Thymus (tissue), 11 donors: Measurements from ENCODE around the gene CYSLTR2. TPM values are rescaled to one million over a fixed set of nuclear protein-coding genes. Genes with fewer than 3 reads are reported as not detected.
"Not testable (repeated sequence)": the region's sequence is repeated elsewhere in the genome, so short reads cannot be mapped to it uniquely, and the experiment has no call there.

Experiments used
- DNase-seq, 9 donors: peaks; one replicate each; pipeline ENCODE4 v3.0.0-alpha.2; 2013; ENCODE audit warnings: low spot score in 9 of 9, low read depth in 6 of 9, missing footprints in 1 of 9
- H3K27ac ChIP-seq, 2 donors: one replicate each; pipeline ENCODE4 v1.5.1; 2013; ENCODE audit warnings: control low read depth in 1 of 2, low read depth in 1 of 2, low read length in 1 of 2, mild to moderate bottlenecking in 1 of 2, moderate library complexity in 1 of 2
- H3K27me3 ChIP-seq, 2 donors: one replicate each; pipeline ENCODE4 v1.5.1; 2013; ENCODE audit warnings: low read length in 1 of 2; ENCODE audit not compliant: control insufficient read depth in 2 of 2, insufficient read depth in 1 of 2
- H3K36me3 ChIP-seq, 2 donors: one replicate each; pipeline ENCODE4 v1.5.1; 2013; ENCODE audit warnings: low read length in 1 of 2, mild to moderate bottlenecking in 1 of 2, moderate library complexity in 1 of 2; ENCODE audit not compliant: control insufficient read depth in 2 of 2, insufficient read depth in 2 of 2
- H3K4me1 ChIP-seq, 2 donors: one replicate each; pipeline ENCODE4 v1.5.1; 2013; ENCODE audit warnings: low read length in 2 of 2; ENCODE audit not compliant: control insufficient read depth in 2 of 2, insufficient read depth in 2 of 2
- H3K4me3 ChIP-seq, 2 donors: one replicate each; pipeline ENCODE4 v1.5.1; 2013; ENCODE audit warnings: low read length in 2 of 2, control low read depth in 1 of 2, mild to moderate bottlenecking in 1 of 2
- H3K9me3 ChIP-seq, 2 donors: one replicate each; pipeline ENCODE4 v1.5.1; 2013; ENCODE audit warnings: low read length in 1 of 2, mild to moderate bottlenecking in 1 of 2; ENCODE audit not compliant: control insufficient read depth in 2 of 2, insufficient read depth in 1 of 2
- WGBS: extraction: QIAGEN DNeasy Blood & Tissue Kit; methylation state at CpG from one replicate; pipeline ENCODE4 v1.1.7; 2013; 5-methylcytosine and 5-hydroxymethylcytosine counted together
- polyA plus RNA-seq: library from polyadenylated mRNA; stranded (reverse); fragments of 200-250 nt; gene quantifications from one replicate; pipeline ENCODE4 v1.2.3, GENCODE V29; 2013
- total RNA-seq: library from RNA; stranded (reverse); fragments of 120-200 nt; gene quantifications from one replicate; pipeline ENCODE4 v1.2.4, GENCODE V29; 2013
- donor health status: healthy.

Gene CYSLTR2
- total and polyA plus RNA-seq, 2 donors, result 1.9 to 2.2 TPM

DNA sequence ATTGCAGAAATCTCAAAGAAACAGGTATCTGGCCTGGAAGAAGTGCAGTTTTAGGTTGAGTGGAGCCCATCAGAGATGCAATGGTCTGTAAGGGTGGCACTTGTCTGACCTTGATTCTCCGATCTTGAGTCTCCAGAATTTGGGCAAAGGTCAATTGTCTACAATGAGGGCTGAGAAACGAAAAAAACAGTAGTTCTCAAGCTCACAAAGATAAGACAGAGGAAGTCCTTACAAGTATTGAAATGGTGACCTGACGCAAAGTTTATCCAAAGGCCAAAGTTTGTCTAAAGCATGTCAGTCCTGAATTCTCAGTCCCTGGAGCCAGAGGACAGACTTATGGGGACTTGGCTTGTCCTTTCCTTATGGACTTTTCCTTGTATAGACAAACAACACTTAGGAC is 40.3 kb downstream of the CYSLTR2 start:
- Histone ChIP-seq H3K27ac (no peak overlapping the region), H3K27me3 (no peaks in the 10 kb centered on the region), H3K4me3 (no peak overlapping the region), H3K36me3 (no peaks in the 10 kb centered on the region), H3K4me1 (no peaks in the 10 kb centered on the region), H3K9me3 (peaks cover 0 to 6% of the 10 kb centered on the region in 2 donors)
- no peak for DNase-seq
- 92% methylated on average over 3 of the region's 3 CpGs for WGBS

GRCh38 chr13:48695776-48696175 is 42.0 kb downstream of the CYSLTR2 start:
- Histone ChIP-seq H3K4me1 (no peaks in the 10 kb centered on the region), H3K27ac (no peak overlapping the region), H3K36me3 (no peaks in the 10 kb centered on the region), H3K27me3 (no peaks in the 10 kb centered on the region), H3K9me3 (peaks cover 0 to 6% of the 10 kb centered on the region in 2 donors), H3K4me3 (no peak overlapping the region)
- DNase-seq, result no peak
- 96% methylated on average over 2 of the region's 2 CpGs for WGBS

DNA sequence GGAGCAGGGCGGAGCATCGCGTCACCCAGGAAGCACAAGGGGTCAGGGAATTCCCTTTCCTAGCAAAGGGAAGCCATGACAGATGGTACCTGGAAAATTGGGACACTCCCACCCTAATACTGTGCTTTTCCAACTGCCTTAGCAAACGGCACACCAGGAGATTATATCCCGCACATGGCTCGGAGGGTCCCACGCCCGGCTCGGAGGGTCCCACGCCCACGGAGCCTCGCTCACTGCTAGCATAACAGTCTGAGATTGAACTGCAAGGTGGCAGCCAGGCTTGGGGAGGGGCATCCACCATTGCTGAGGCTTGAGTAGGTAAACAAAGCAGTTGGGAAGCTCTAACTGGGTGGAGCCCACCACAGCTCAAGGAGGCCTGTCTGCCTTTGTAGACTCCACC is 42.9 kb downstream of the CYSLTR2 start:
- WGBS, result 95% methylated on average over 12 of the region's 12 CpGs
- not testable (repeated sequence) for H3K36me3 ChIP-seq, H3K27me3 ChIP-seq, H3K4me1 ChIP-seq, H3K4me3 ChIP-seq, DNase-seq, H3K9me3 ChIP-seq, H3K27ac ChIP-seq

GRCh38 chr13:48707405-48707804 is 53.7 kb downstream of the CYSLTR2 start:
- no peaks in the 10 kb centered on the region for H3K4me1 ChIP-seq
- WGBS, result 97% methylated on average over 5 of the region's 5 CpGs
- H3K36me3 ChIP-seq, result no peaks in the 10 kb centered on the region
- no peak overlapping the region for H3K4me3 ChIP-seq
- H3K27me3 ChIP-seq, result no peaks in the 10 kb centered on the region
- DNase-seq, result no peak
- H3K9me3 ChIP-seq, result no peaks in the 10 kb centered on the region
- no peak overlapping the region for H3K27ac ChIP-seq

GRCh38 chr13:48708764-48709163 is 55.0 kb downstream of the CYSLTR2 start:
- no peak for DNase-seq
- no peaks in the 10 kb centered on the region for H3K9me3 ChIP-seq
- no peak overlapping the region for H3K27ac ChIP-seq
- H3K4me1 ChIP-seq, result no peaks in the 10 kb centered on the region
- WGBS, result 100% methylated on average over 1 of the region's 1 CpG
- H3K36me3 ChIP-seq, result no peaks in the 10 kb centered on the region
- no peaks in the 10 kb centered on the region for H3K27me3 ChIP-seq
- no peak overlapping the region for H3K4me3 ChIP-seq

DNA sequence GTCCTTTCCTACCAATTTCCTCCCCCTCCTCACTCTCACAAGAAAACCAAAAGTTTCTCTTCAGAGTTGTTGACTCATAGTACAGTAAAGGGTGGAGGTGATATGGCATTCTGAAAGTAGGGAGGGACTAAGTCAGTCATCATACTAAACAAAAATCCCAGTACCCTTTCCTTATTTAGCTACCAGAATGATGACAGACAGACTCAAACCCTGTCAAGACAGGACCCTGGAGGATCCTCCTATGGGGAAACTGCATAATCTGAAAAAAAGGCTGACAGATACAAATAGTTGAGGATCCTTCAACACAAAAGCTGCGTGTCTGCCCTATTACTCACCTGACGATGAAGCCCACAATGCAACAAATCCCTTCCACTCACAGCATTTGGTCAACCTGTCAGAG is 55.5 kb downstream of the CYSLTR2 start:
- DNase-seq, result no peak
- WGBS, result 95% methylated on average over 2 of the region's 2 CpGs
- no peaks in the 10 kb centered on the region for H3K27me3 ChIP-seq

GRCh38 chr13:48710160-48710559 is 56.4 kb downstream of the CYSLTR2 start:
- 98% methylated on average over 1 of the region's 1 CpG for WGBS
- H3K27me3 ChIP-seq, result no peaks in the 10 kb centered on the region
- DNase-seq, result no peak

More for the DNA sequence above, 55.5 kb downstream of the CYSLTR2 start:
- no peaks in the 10 kb centered on the region for H3K9me3 ChIP-seq
- no peak overlapping the region for H3K27ac ChIP-seq
- H3K4me3 ChIP-seq, result no peak overlapping the region
- H3K4me1 ChIP-seq, result no peaks in the 10 kb centered on the region
- no peaks in the 10 kb centered on the region for H3K36me3 ChIP-seq

GRCh38 chr13:48712141-48712540 is 58.4 kb downstream of the CYSLTR2 start:
- no peak overlapping the region for H3K27ac ChIP-seq
- H3K9me3 ChIP-seq, result no peaks in the 10 kb centered on the region
- H3K27me3 ChIP-seq, result no peaks in the 10 kb centered on the region
- no peak overlapping the region for H3K4me3 ChIP-seq
- no peaks in the 10 kb centered on the region for H3K36me3 ChIP-seq
- no peaks in the 10 kb centered on the region for H3K4me1 ChIP-seq
- no peak for DNase-seq

More at GRCh38 chr13:48710160-48710559, 56.4 kb downstream of the CYSLTR2 start:
- Histone ChIP-seq H3K4me3 (no peak overlapping the region), H3K4me1 (no peaks in the 10 kb centered on the region), H3K27ac (no peak overlapping the region), H3K9me3 (no peaks in the 10 kb centered on the region), H3K36me3 (no peaks in the 10 kb centered on the region)

- no peaks in the 10 kb centered on the region for H3K36me3 ChIP-seq
- no peaks in the 10 kb centered on the region for H3K4me1 ChIP-seq
- no peak for DNase-seq
- no peak overlapping the region for H3K4me3 ChIP-seq
- WGBS, result 99% methylated on average over 1 of the region's 1 CpG
- no peak overlapping the region for H3K27ac ChIP-seq
- H3K9me3 ChIP-seq, result no peaks in the 10 kb centered on the region
- H3K27me3 ChIP-seq, result no peaks in the 10 kb centered on the region
These were observed 62.2 kb downstream of the CYSLTR2 start for GRCh38 chr13:48715977-48716376.

- DNase-seq, result no peak
These were observed 66.9 kb downstream of the CYSLTR2 start for GRCh38 chr13:48720621-48721020.

More at GRCh38 chr13:48720621-48721020, 66.9 kb downstream of the CYSLTR2 start:
- Histone ChIP-seq H3K9me3 (no peaks in the 10 kb centered on the region), H3K36me3 (no peaks in the 10 kb centered on the region), H3K27me3 (no peaks in the 10 kb centered on the region), H3K4me3 (no peak overlapping the region), H3K4me1 (no peaks in the 10 kb centered on the region), H3K27ac (no peak overlapping the region)
- 94% methylated on average over 4 of the region's 4 CpGs for WGBS
